Measurements from ENCODE around the gene CNP. TPM values are rescaled to one million over a fixed set of nuclear protein-coding genes. Genes with fewer than 3 reads are reported as not detected.
A peak's percentile ranks its signal among the peaks of the same experiment; 100 is the strongest.

The CNP gene
- total and polyA plus RNA-seq, 10 of the 15 experiments (the other 5 are each of a cell fraction or from before 2014, with no cell fraction given) = 1.8 to 60.7 (median 31.4) TPM

- TF ChIP-seq RELB (IDR thresholded peaks at IDR 0.05; ENCODE audit: low read depth) (peak; percentile 81), BCL11A (IDR thresholded peaks at IDR 0.05; ENCODE audit: low read depth, low read length) (no peak), ZSCAN29 (IDR thresholded peaks at IDR 0.05) (no peak), EGR1 (IDR thresholded peaks at IDR 0.05; ENCODE audit: borderline replicate concordance in 1 of 2, low read depth in 2 of 2, low read length in 2 of 2) (peak; percentile 73 to 100), MEF2A (IDR thresholded peaks at IDR 0.05; ENCODE audit: insufficient read depth, low read depth, low read length) (peak; percentile 37; the same call in 1 of the 2 replicates), MYB (IDR thresholded peaks at IDR 0.05; ENCODE audit: borderline replicate concordance, low read depth, low read length) (no peak), PKNOX1 (IDR thresholded peaks at IDR 0.05) (0 out of 2 replicates have a peak, but pooled peaks have one; percentile 23), BCL3 (IDR thresholded peaks at IDR 0.05; ENCODE audit: borderline replicate concordance, insufficient read depth, low read depth, low read length, poor library complexity, severe bottlenecking) (peak; percentile 45), NR2C1 (IDR thresholded peaks at IDR 0.05) (peak; percentile 83), GATAD2B (conservative IDR thresholded peaks at IDR 0.05; ENCODE audit: low read depth) (peak; percentile 54), POLR2AphosphoS2 (IDR thresholded peaks at IDR 0.05; ENCODE audit: low read depth, low read length) (peak; percentile 49), ASH2L (IDR thresholded peaks at IDR 0.05; ENCODE audit: borderline replicate concordance, low read depth) (peak; percentile 87), MTA3 (IDR thresholded peaks at IDR 0.05; ENCODE audit: borderline replicate concordance, low read length) (0 out of 2 replicates have a peak, but pooled peaks have one; percentile 20), ELK1 (IDR thresholded peaks at IDR 0.05; ENCODE audit: low read depth, low read length) (peak; percentile 85), IKZF2 (IDR thresholded peaks at IDR 0.05) (peak; percentile 56 to 76; a peak in 3 of 4 replicates), HCFC1 (IDR thresholded peaks at IDR 0.05; ENCODE audit: low read length) (peak; percentile 70)
Measured at GRCh38 chr17:42016941-42017865, 50.6 kb downstream of the CNP start, which contains the start of gene DNAJC7 (continued).
